ENCODE results near the gene TECTA.
"Not testable (repeated sequence)": the region's sequence is repeated elsewhere in the genome, so short reads cannot be mapped to it uniquely, and the experiment has no call there.

TECTA gene

DNA sequence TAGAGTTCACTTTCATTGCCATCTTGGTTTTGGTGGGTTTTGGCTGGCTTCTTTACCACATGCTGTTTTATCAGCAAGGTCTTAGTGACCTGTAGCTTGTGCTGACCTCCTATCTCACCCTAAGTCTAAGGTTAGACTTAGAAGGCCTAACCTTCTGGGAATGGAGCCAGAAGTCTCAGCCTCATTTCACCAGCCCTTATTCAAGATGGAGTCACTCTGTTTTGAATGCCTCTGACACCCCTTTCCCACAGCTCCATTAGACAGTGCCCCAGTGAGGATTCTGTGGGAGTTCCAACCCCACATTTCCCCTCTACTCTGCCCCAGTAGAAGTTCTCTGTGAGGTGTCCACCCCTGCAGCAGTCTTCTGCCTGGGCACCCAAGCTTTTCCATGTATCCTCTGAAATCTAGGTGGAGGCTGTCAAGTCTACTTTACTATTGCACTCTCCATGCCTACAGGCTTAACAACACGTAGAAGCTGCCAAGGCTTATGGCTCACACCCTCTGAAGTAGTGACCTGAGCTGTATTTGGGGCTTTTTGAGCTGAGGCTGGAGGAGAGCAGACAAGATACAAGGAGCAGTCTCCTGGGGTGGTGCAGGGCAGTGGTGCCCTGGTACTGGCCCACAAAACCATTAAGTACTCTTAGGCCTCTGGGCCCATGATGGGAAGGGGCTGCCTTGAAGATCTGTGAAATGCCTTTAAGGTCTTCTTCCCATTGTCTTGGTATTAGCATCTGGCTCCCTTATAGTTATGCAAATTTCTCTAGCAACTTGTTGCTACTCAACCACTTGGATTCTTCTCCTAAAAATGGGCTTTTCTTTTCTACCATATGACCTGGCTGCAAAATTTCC, 125.6 kb downstream of the TECTA start:
- WGBS, 2 experiments: 95 to 100% methylated on average over 1 of the region's 1 CpG
- Histone ChIP-seq H3K4me3 (ENCODE audit: insufficient read depth, low read depth, low read length) (no peak overlapping the region), H3K36me3 (ENCODE audit: control insufficient read depth, insufficient read depth, low read length) (no peaks in the 10 kb centered on the region), H3K27ac (ENCODE audit: insufficient read depth, low read depth, low read length, poor library complexity, severe bottlenecking) (no peak overlapping the region), H3K27me3 (ENCODE audit: control insufficient read depth, insufficient read depth, low read length, poor library complexity, severe bottlenecking) (no peaks in the 10 kb centered on the region), H3K9me3 (ENCODE audit: control insufficient read depth, low read length) (no peaks in the 10 kb centered on the region), H3K4me1 (ENCODE audit: control insufficient read depth, insufficient read depth, low read length) (no peaks in the 10 kb centered on the region)

GRCh38 chr11:121228851-121229250, 127.8 kb downstream of the TECTA start:
- Histone ChIP-seq H3K36me3 (ENCODE audit: control insufficient read depth, insufficient read depth, low read length) (no peaks in the 10 kb centered on the region), H3K4me3 (ENCODE audit: insufficient read depth, low read depth, low read length) (no peak overlapping the region), H3K4me1 (ENCODE audit: control insufficient read depth, insufficient read depth, low read length) (no peaks in the 10 kb centered on the region), H3K27me3 (ENCODE audit: control insufficient read depth, insufficient read depth, low read length, poor library complexity, severe bottlenecking) (no peaks in the 10 kb centered on the region), H3K27ac (ENCODE audit: insufficient read depth, low read depth, low read length, poor library complexity, severe bottlenecking) (no peak overlapping the region), H3K9me3 (ENCODE audit: control insufficient read depth, low read length) (no peaks in the 10 kb centered on the region)
- WGBS, 2 experiments: 84 to 95% methylated on average over 1 of the region's 1 CpG

GRCh38 chr11:121229495-121230215, 128.6 kb downstream of the TECTA start:
- Histone ChIP-seq H3K27ac (ENCODE audit: insufficient read depth, low read depth, low read length, poor library complexity, severe bottlenecking) (no peak overlapping the region), H3K9me3 (ENCODE audit: control insufficient read depth, low read length) (no peaks in the 10 kb centered on the region), H3K4me3 (ENCODE audit: insufficient read depth, low read depth, low read length) (no peak overlapping the region), H3K36me3 (ENCODE audit: control insufficient read depth, insufficient read depth, low read length) (no peaks in the 10 kb centered on the region), H3K4me1 (ENCODE audit: control insufficient read depth, insufficient read depth, low read length) (peaks cover 5% of the 10 kb centered on the region), H3K27me3 (ENCODE audit: control insufficient read depth, insufficient read depth, low read length, poor library complexity, severe bottlenecking) (no peaks in the 10 kb centered on the region)
- WGBS, 2 experiments: 94% methylated on average over 2 to 3 of the region's 5 CpGs

- Histone ChIP-seq H3K4me3 (ENCODE audit: insufficient read depth, low read depth, low read length) (no peak overlapping the region), H3K4me1 (ENCODE audit: control insufficient read depth, insufficient read depth, low read length) (peaks cover 22% of the 10 kb centered on the region), H3K9me3 (ENCODE audit: control insufficient read depth, low read length) (no peaks in the 10 kb centered on the region), H3K27ac (ENCODE audit: insufficient read depth, low read depth, low read length, poor library complexity, severe bottlenecking) (no peak overlapping the region), H3K36me3 (ENCODE audit: control insufficient read depth, insufficient read depth, low read length) (no peaks in the 10 kb centered on the region), H3K27me3 (ENCODE audit: control insufficient read depth, insufficient read depth, low read length, poor library complexity, severe bottlenecking) (no peaks in the 10 kb centered on the region)
- WGBS, 2 experiments: 93 to 95% methylated on average over 8 of the region's 8 CpGs
Observed at GRCh38 chr11:121231576-121232278, 130.7 kb downstream of the TECTA start.

- H3K4me3 ChIP-seq (ENCODE audit: insufficient read depth, low read depth, low read length): no peak overlapping the region
- WGBS, 2 experiments: 81 to 84% methylated on average over 3 of the region's 3 CpGs
- H3K9me3 ChIP-seq (ENCODE audit: control insufficient read depth, low read length): no peaks in the 10 kb centered on the region
- peaks cover 42% of the 10 kb centered on the region for H3K4me1 ChIP-seq (ENCODE audit: control insufficient read depth, insufficient read depth, low read length)
- no peaks in the 10 kb centered on the region for H3K36me3 ChIP-seq (ENCODE audit: control insufficient read depth, insufficient read depth, low read length)
- H3K27me3 ChIP-seq (ENCODE audit: control insufficient read depth, insufficient read depth, low read length, poor library complexity, severe bottlenecking): no peaks in the 10 kb centered on the region
- H3K27ac ChIP-seq (ENCODE audit: insufficient read depth, low read depth, low read length, poor library complexity, severe bottlenecking): no peak overlapping the region
Observed at GRCh38 chr11:121235057-121235456, 134.0 kb downstream of the TECTA start.

GRCh38 chr11:121236115-121237001, 135.3 kb downstream of the TECTA start:
- WGBS, 2 experiments: 13 to 15% methylated on average over 15 of the region's 15 CpGs
- Histone ChIP-seq H3K4me1 (ENCODE audit: control insufficient read depth, insufficient read depth, low read length) (peaks cover 54% of the 10 kb centered on the region), H3K36me3 (ENCODE audit: control insufficient read depth, insufficient read depth, low read length) (no peaks in the 10 kb centered on the region), H3K4me3 (ENCODE audit: insufficient read depth, low read depth, low read length) (no peak overlapping the region), H3K9me3 (ENCODE audit: control insufficient read depth, low read length) (no peaks in the 10 kb centered on the region), H3K27ac (ENCODE audit: insufficient read depth, low read depth, low read length, poor library complexity, severe bottlenecking) (peak overlapping the region; percentile 95), H3K27me3 (ENCODE audit: control insufficient read depth, insufficient read depth, low read length, poor library complexity, severe bottlenecking) (no peaks in the 10 kb centered on the region)

- not testable (repeated sequence) for H3K27me3 ChIP-seq (ENCODE audit: control insufficient read depth, insufficient read depth, low read length, poor library complexity, severe bottlenecking); H3K9me3 ChIP-seq (ENCODE audit: control insufficient read depth, low read length); H3K4me3 ChIP-seq (ENCODE audit: insufficient read depth, low read depth, low read length); H3K36me3 ChIP-seq (ENCODE audit: control insufficient read depth, insufficient read depth, low read length)
- H3K27ac ChIP-seq (ENCODE audit: insufficient read depth, low read depth, low read length, poor library complexity, severe bottlenecking): peak overlapping the region; percentile 95
- 77 to 79% methylated on average over 5 to 6 of the region's 6 CpGs for WGBS, 2 experiments
- peaks cover 63% of the 10 kb centered on the region for H3K4me1 ChIP-seq (ENCODE audit: control insufficient read depth, insufficient read depth, low read length)
Observed at GRCh38 chr11:121237247-121237646, 136.2 kb downstream of the TECTA start.

- Histone ChIP-seq H3K4me3 (ENCODE audit: insufficient read depth, low read depth, low read length) (no peak overlapping the region), H3K9me3 (ENCODE audit: control insufficient read depth, low read length) (no peaks in the 10 kb centered on the region), H3K4me1 (ENCODE audit: control insufficient read depth, insufficient read depth, low read length) (peaks cover 65% of the 10 kb centered on the region), H3K36me3 (ENCODE audit: control insufficient read depth, insufficient read depth, low read length) (no peaks in the 10 kb centered on the region), H3K27ac (ENCODE audit: insufficient read depth, low read depth, low read length, poor library complexity, severe bottlenecking) (peak overlapping the region; percentile 8), H3K27me3 (ENCODE audit: control insufficient read depth, insufficient read depth, low read length, poor library complexity, severe bottlenecking) (no peaks in the 10 kb centered on the region)
- WGBS, 2 experiments: 84 to 90% methylated on average over 12 of the region's 12 CpGs
Observed at GRCh38 chr11:121237686-121238658, 136.9 kb downstream of the TECTA start.

- no peaks in the 10 kb centered on the region for H3K9me3 ChIP-seq (ENCODE audit: control insufficient read depth, low read length)
- no peaks in the 10 kb centered on the region for H3K27me3 ChIP-seq (ENCODE audit: control insufficient read depth, insufficient read depth, low read length, poor library complexity, severe bottlenecking)
- no peak overlapping the region for H3K27ac ChIP-seq (ENCODE audit: insufficient read depth, low read depth, low read length, poor library complexity, severe bottlenecking)
- H3K36me3 ChIP-seq (ENCODE audit: control insufficient read depth, insufficient read depth, low read length): no peaks in the 10 kb centered on the region
- peaks cover 65% of the 10 kb centered on the region for H3K4me1 ChIP-seq (ENCODE audit: control insufficient read depth, insufficient read depth, low read length)
- no peak overlapping the region for H3K4me3 ChIP-seq (ENCODE audit: insufficient read depth, low read depth, low read length)
Observed at GRCh38 chr11:121238956-121239355, 137.9 kb downstream of the TECTA start.
